Measurements from ENCODE around the gene C22orf42. TPM values are rescaled to one million over a fixed set of nuclear protein-coding genes. Genes with fewer than 3 reads are reported as not detected.
"Not testable (repeated sequence)": the region's sequence is repeated elsewhere in the genome, so short reads cannot be mapped to it uniquely, and the experiment has no call there.

Gene C22orf42
- polyA plus RNA-seq, 1 donor (not counting 4 experiments of a cell fraction or from before 2014, with no cell fraction given), result not detected

DNA sequence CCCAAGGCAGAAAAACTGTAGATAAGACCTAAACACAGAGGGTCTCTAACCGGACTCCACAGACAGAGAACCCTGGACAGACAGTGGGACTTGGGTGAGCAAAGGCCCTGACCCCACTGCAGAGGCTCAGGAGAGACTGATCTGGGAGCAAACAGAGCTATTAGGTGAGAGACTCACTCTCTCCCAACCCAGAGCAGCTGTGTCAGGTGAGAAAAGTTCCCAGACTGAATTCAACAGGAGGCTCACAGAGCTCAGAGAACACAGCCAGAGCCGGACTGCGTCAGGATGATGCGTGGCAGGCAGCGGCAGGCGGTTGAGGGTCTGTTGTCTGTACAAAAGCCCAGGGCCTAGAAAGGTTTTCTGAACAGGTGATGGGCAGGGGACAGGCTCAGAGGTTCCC lies 40.2 kb upstream of the C22orf42 start:
- H3K4me1 ChIP-seq (ENCODE audit: control insufficient read depth, extremely low read depth, insufficient read depth, low read length), result no peaks in the 10 kb centered on the region
- no peak for FAIRE-seq
- H3K27ac ChIP-seq (ENCODE audit: control insufficient read depth, insufficient read depth, low read length), result no peak overlapping the region
- H3K36me3 ChIP-seq (ENCODE audit: control insufficient read depth in 2 of 2, extremely low read depth in 1 of 2, insufficient read depth in 2 of 2, low read length in 2 of 2), result no peaks in the 10 kb centered on the region
- H3K9ac ChIP-seq (ENCODE audit: control insufficient read depth, extremely low read depth, insufficient read depth, low read length), result no peak overlapping the region
- H3K79me2 ChIP-seq (ENCODE audit: control insufficient read depth, insufficient read depth, low read length), result no peaks in the 10 kb centered on the region
- dilution Hi-C loops (cut with MboI; ENCODE audit: extremely low pct_ligation_motif_present, low sequenced_read_pairs), result no loop called here
- TF ChIP-seq CTCF (optimal IDR thresholded peaks at IDR 0.05 in 1 of 3, IDR thresholded peaks at IDR 0.05 in 1 of 3, conservative IDR thresholded peaks at IDR 0.05 in 1 of 3; ENCODE audit: extremely low read depth in 1 of 3, insufficient read depth in 2 of 3, low read length in 3 of 3) (no peak), EZH2 (IDR thresholded peaks at IDR 0.05; ENCODE audit: low read length) (no peak)
- H3K4me2 ChIP-seq (ENCODE audit: control insufficient read depth, extremely low read depth, insufficient read depth, low read depth, low read length), result no peak overlapping the region
- H3K27me3 ChIP-seq (ENCODE audit: control insufficient read depth, extremely low read depth, insufficient read depth, low read length), result peaks cover 13% of the 10 kb centered on the region
- H2AFZ ChIP-seq (ENCODE audit: control insufficient read depth, low read length), result no peak overlapping the region
- DNase-seq (ENCODE audit: low read depth, low spot score), result no peak
- H3K4me3 ChIP-seq (ENCODE audit: control insufficient read depth in 2 of 3, extremely low read depth in 1 of 3, insufficient read depth in 2 of 3, low read depth in 1 of 3, low read length in 3 of 3), result no peak overlapping the region
- H3K9me3 ChIP-seq (ENCODE audit: control insufficient read depth, low read depth, low read length), result no peaks in the 10 kb centered on the region
- H4K20me1 ChIP-seq (ENCODE audit: control insufficient read depth, extremely low read depth, insufficient read depth, low read length), result no peaks in the 10 kb centered on the region
- H3K9me1 ChIP-seq (ENCODE audit: control insufficient read depth, extremely low read depth, insufficient read depth, low read length), result no peaks in the 10 kb centered on the region

- dilution Hi-C loops (cut with MboI; ENCODE audit: extremely low pct_ligation_motif_present, low sequenced_read_pairs); H3K36me3 ChIP-seq (ENCODE audit: control insufficient read depth in 2 of 2, extremely low read depth in 1 of 2, insufficient read depth in 2 of 2, low read length in 2 of 2); H3K4me2 ChIP-seq (ENCODE audit: control insufficient read depth, extremely low read depth, insufficient read depth, low read depth, low read length); H3K4me1 ChIP-seq (ENCODE audit: control insufficient read depth, extremely low read depth, insufficient read depth, low read length); H3K27ac ChIP-seq (ENCODE audit: control insufficient read depth, insufficient read depth, low read length); DNase-seq (ENCODE audit: low read depth, low spot score); H3K9ac ChIP-seq (ENCODE audit: control insufficient read depth, extremely low read depth, insufficient read depth, low read length); H3K9me3 ChIP-seq (ENCODE audit: control insufficient read depth, low read depth, low read length); FAIRE-seq; H3K79me2 ChIP-seq (ENCODE audit: control insufficient read depth, insufficient read depth, low read length); H2AFZ ChIP-seq (ENCODE audit: control insufficient read depth, low read length); H3K27me3 ChIP-seq (ENCODE audit: control insufficient read depth, extremely low read depth, insufficient read depth, low read length); H3K9me1 ChIP-seq (ENCODE audit: control insufficient read depth, extremely low read depth, insufficient read depth, low read length); H4K20me1 ChIP-seq (ENCODE audit: control insufficient read depth, extremely low read depth, insufficient read depth, low read length); H3K4me3 ChIP-seq (ENCODE audit: control insufficient read depth in 2 of 3, extremely low read depth in 1 of 3, insufficient read depth in 2 of 3, low read depth in 1 of 3, low read length in 3 of 3): not testable (repeated sequence)
These were observed 38.6 kb upstream of the C22orf42 start for GRCh38 chr22:32197553-32198226.

GRCh38 chr22:32195900-32196299 lies 36.8 kb upstream of the C22orf42 start:
- H3K9me1 ChIP-seq (ENCODE audit: control insufficient read depth, extremely low read depth, insufficient read depth, low read length); H3K27ac ChIP-seq (ENCODE audit: control insufficient read depth, insufficient read depth, low read length); H3K27me3 ChIP-seq (ENCODE audit: control insufficient read depth, extremely low read depth, insufficient read depth, low read length); dilution Hi-C loops (cut with MboI; ENCODE audit: extremely low pct_ligation_motif_present, low sequenced_read_pairs); H3K4me3 ChIP-seq (ENCODE audit: control insufficient read depth in 2 of 3, extremely low read depth in 1 of 3, insufficient read depth in 2 of 3, low read depth in 1 of 3, low read length in 3 of 3); FAIRE-seq; H3K36me3 ChIP-seq (ENCODE audit: control insufficient read depth in 2 of 2, extremely low read depth in 1 of 2, insufficient read depth in 2 of 2, low read length in 2 of 2); H3K79me2 ChIP-seq (ENCODE audit: control insufficient read depth, insufficient read depth, low read length); H3K4me1 ChIP-seq (ENCODE audit: control insufficient read depth, extremely low read depth, insufficient read depth, low read length); H3K4me2 ChIP-seq (ENCODE audit: control insufficient read depth, extremely low read depth, insufficient read depth, low read depth, low read length); H2AFZ ChIP-seq (ENCODE audit: control insufficient read depth, low read length); H3K9me3 ChIP-seq (ENCODE audit: control insufficient read depth, low read depth, low read length); DNase-seq (ENCODE audit: low read depth, low spot score); H3K9ac ChIP-seq (ENCODE audit: control insufficient read depth, extremely low read depth, insufficient read depth, low read length); H4K20me1 ChIP-seq (ENCODE audit: control insufficient read depth, extremely low read depth, insufficient read depth, low read length): not testable (repeated sequence)

GRCh38 chr22:32193346-32193745 lies 34.2 kb upstream of the C22orf42 start:
- H3K4me3 ChIP-seq (ENCODE audit: control insufficient read depth in 2 of 3, extremely low read depth in 1 of 3, insufficient read depth in 2 of 3, low read depth in 1 of 3, low read length in 3 of 3); H3K27me3 ChIP-seq (ENCODE audit: control insufficient read depth, extremely low read depth, insufficient read depth, low read length); H3K27ac ChIP-seq (ENCODE audit: control insufficient read depth, insufficient read depth, low read length); H3K9me1 ChIP-seq (ENCODE audit: control insufficient read depth, extremely low read depth, insufficient read depth, low read length); H3K4me2 ChIP-seq (ENCODE audit: control insufficient read depth, extremely low read depth, insufficient read depth, low read depth, low read length); dilution Hi-C loops (cut with MboI; ENCODE audit: extremely low pct_ligation_motif_present, low sequenced_read_pairs); H3K79me2 ChIP-seq (ENCODE audit: control insufficient read depth, insufficient read depth, low read length); DNase-seq (ENCODE audit: low read depth, low spot score); H3K4me1 ChIP-seq (ENCODE audit: control insufficient read depth, extremely low read depth, insufficient read depth, low read length); FAIRE-seq; H3K9me3 ChIP-seq (ENCODE audit: control insufficient read depth, low read depth, low read length); H3K36me3 ChIP-seq (ENCODE audit: control insufficient read depth in 2 of 2, extremely low read depth in 1 of 2, insufficient read depth in 2 of 2, low read length in 2 of 2); H4K20me1 ChIP-seq (ENCODE audit: control insufficient read depth, extremely low read depth, insufficient read depth, low read length); H3K9ac ChIP-seq (ENCODE audit: control insufficient read depth, extremely low read depth, insufficient read depth, low read length); H2AFZ ChIP-seq (ENCODE audit: control insufficient read depth, low read length): not testable (repeated sequence)

Data from keratinocyte (primary cell).